ENCODE data around the gene TNFAIP8L2. TPM values are rescaled to one million over a fixed set of nuclear protein-coding genes. Genes with fewer than 3 reads are reported as not detected.

TNFAIP8L2 gene
- polyA plus RNA-seq, 3 donors: 1.2 to 1.5 (median 1.3) TPM

DNA sequence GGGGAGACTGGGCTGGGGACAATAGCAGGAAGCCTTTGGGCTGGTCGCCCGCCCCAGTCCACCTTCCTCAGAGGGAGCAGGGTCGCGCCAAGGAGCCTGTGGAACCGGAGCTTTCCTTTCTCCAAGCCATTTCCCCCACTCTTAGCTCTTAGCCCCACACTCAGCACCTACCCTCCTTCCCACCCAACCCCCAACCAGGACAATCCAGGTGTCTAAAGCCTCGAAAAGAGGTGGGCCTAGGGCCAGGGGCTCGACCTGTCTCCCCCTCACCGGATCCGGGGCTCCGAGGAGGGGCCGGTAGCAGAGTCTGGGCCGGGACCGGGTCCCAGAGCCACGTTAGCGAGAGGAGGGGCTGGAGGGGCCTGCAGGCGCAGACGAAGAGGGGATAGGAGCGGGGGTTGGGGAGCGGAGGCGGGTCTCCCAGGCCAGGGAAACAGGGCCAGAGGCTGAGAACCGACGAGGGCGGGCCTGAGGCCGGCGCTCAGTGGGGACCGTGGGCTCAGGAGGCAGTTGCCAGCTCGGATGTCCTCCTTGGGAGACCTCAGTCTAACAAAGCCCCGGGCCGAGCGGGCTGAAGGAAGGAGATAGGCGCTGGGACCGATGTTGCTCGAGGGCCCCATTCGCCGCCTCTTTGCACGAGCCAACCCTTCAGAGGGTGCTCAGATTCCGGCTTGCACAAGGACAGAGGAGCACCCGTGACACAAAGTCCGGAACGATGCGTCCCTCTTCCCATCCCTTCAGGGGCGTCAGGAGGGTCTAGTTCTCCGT lies 11.0 kb upstream of the TNFAIP8L2 start:
- DNase-seq (ENCODE audit: low read depth in 3 of 3, low spot score in 2 of 3): no peak

DNA sequence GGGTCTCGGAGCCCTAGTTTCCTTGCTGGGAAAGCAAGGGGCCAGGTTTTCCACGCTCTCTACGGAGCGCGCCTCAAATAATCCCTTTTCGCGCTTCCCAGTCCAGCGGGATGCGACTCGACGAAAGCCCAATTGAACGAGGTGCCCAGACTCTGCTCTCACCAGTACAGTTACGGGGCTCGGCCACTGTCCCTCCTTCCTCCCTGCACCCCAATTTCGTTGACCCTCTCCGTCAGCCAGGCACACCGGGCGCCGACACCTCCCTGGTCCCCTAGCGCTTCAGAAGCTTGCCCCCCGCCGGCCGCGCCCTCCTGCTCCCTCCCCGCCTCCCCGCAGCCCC lies 10.4 kb upstream of the TNFAIP8L2 start:
- DNase-seq (ENCODE audit: low read depth in 3 of 3, low spot score in 2 of 3): no peak

GRCh38 chr1:151146412-151147131 lies 9.9 kb upstream of the TNFAIP8L2 start, which contains the start of gene SEMA6C:
TSS of gene SEMA6C (minus strand) at chr1:151146631. CDS start at chr1:151142621, 4,010 bp downstream.
- DNase-seq (ENCODE audit: low read depth in 3 of 3, low spot score in 2 of 3): peak; percentile 81 to 87 (median 85)

- no peak for DNase-seq (ENCODE audit: low read depth in 3 of 3, low spot score in 2 of 3)
These were observed 9.3 kb upstream of the TNFAIP8L2 start for GRCh38 chr1:151147132-151147503.

DNA sequence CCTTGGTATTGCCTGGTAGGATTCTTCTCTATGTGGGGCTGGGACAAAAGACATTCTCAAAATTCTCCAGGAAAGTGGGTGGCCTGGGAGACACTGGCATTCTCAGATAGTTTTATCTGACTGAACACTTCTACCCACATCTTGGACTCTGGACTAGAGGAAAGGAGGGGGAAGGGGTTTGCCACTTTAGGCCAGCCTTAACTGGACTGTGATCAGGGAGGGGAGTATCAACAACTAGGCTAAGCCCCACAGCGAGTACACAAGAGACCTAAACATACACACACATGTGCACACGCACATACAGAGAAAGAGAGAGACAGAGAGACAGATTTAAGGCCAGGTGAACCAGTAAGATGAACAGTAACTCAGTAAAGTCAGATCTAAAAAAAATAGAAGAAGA lies 8.8 kb upstream of the TNFAIP8L2 start:
- DNase-seq (ENCODE audit: low read depth in 3 of 3, low spot score in 2 of 3): no peak

GRCh38 chr1:151157067-151157531 lies 650 bp downstream of the TNFAIP8L2 start:
- no peak for DNase-seq (ENCODE audit: low read depth in 3 of 3, low spot score in 2 of 3)

- DNase-seq (ENCODE audit: low read depth in 3 of 3, low spot score in 2 of 3): no peak
These were observed 1.9 kb downstream of the TNFAIP8L2 start for GRCh38 chr1:151158326-151158725.

DNA sequence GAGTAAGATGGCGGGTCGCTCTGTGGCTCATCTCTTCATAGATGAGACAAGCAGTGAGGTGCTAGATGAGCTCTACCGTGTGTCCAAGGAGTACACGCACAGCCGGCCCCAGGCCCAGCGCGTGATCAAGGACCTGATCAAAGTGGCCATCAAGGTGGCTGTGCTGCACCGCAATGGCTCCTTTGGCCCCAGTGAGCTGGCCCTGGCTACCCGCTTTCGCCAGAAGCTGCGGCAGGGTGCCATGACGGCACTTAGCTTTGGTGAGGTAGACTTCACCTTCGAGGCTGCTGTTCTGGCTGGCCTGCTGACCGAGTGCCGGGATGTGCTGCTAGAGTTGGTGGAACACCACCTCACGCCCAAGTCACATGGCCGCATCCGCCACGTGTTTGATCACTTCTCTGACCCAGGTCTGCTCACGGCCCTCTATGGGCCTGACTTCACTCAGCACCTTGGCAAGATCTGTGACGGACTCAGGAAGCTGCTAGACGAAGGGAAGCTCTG lies 2.4 kb downstream of the TNFAIP8L2 start:
- DNase-seq (ENCODE audit: low read depth in 3 of 3, low spot score in 2 of 3): no peak

GRCh38 chr1:151159373-151159772 lies 2.9 kb downstream of the TNFAIP8L2 start:
- DNase-seq (ENCODE audit: low read depth in 3 of 3, low spot score in 2 of 3): no peak

DNA sequence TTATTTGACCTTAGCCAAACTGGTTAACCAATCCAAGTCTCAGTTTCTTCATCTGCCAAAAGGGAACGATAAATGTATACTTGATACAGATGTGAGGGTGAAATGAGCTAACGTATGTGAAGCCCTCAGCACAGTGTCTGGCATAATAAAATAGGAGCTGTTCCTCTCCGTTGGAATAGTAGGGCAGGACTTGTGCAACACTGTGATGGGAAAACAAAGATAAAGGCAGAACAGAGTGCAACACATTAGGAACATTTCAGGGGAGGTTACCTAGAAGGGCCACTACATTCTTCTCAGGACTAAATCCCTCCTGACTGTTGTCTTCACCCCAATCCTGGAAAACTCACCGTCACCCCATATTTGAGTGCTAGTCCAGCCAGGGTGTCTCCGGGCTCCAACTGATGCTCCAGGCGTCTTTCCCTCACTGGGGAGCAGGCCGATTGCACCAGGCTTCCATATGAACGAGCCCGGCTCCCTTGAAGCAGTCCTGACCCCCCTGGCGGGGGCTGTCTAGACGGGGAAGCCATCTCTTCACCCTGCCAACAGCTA lies 8.4 kb downstream of the TNFAIP8L2 start:
- DNase-seq (ENCODE audit: low read depth in 3 of 3, low spot score in 2 of 3): peak in 1 of 3 donors; percentile 13

DNA sequence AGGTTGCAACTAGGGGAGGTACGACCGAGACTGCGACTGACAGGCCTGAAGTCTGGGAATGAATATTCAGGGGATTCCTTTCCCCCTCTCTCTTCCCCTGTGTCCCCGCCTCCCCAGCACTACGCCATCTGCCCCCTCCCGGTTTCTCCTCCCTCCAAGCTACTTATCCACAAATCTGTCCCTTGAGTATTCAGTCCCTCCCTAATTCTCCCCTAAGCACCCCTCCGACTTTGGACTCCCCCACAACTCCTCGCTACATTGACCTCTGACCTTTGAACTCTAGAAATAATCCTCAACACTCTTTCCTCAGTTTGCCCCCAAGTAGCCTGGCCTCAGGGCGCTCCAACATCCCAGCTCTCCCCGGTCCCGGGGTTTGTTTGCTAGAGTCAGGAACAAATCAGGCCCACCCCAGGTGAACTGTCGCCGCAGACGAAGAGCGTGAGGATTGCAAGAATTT lies 8.9 kb downstream of the TNFAIP8L2 start:
- DNase-seq (ENCODE audit: low read depth in 3 of 3, low spot score in 2 of 3): no peak

DNA sequence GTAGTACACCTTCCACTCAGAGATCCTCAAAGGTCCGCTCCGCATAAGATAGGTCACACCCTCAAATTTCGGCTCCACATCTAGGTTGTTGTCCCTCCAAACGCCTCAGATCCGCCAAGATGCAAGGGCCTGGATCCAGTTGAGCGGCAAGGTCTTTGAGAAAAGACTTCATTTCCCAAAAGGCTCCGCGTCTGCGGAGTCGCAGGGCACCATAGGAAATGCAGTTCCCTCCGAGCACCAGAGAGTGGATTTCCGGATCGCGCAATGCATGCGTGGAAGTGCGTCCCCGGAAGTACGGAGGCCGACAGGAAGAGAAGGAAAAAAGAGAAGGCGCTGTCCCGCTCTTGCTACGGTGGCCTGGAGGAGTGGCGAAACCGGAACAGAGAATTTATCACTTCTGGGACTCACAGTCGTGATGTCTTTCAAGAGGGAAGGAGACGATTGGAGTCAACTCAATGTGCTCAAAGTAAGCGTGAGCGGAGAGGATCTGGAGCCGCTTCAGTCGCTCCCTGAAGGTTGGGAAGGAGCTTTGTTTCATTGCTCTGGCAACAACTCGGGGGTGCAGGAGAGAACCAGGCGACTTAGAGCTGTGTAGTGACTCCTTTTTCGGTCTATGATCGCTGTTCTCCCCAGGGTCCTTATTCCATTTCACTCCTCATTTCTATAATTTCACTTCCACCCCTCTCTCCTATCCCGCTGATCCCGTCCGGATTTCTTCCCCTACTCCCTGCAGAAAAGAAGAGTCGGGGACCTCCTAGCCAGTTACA lies 9.5 kb downstream of the TNFAIP8L2 start, which contains the start of the genes LYSMD1 and SCNM1:
Gene LYSMD1, minus strand, starts transcription at position 165 of the 767 bp plus-strand sequence. CDS start 644 bp downstream, outside the sequence.
Gene SCNM1, plus strand, starts transcription at position 407 of the 767 bp plus-strand sequence. Its CDS starts 9 bp downstream, at position 416.
- DNase-seq (ENCODE audit: low read depth in 3 of 3, low spot score in 2 of 3): peak; percentile 94 to 99 (median 98)

- DNase-seq (ENCODE audit: low read depth in 3 of 3, low spot score in 2 of 3): no peak
These were observed 10.1 kb downstream of the TNFAIP8L2 start for GRCh38 chr1:151166505-151166956.

- no peak for DNase-seq (ENCODE audit: low read depth in 3 of 3, low spot score in 2 of 3)
These were observed 10.7 kb downstream of the TNFAIP8L2 start for GRCh38 chr1:151167116-151167515.

GRCh38 chr1:151171190-151171589 lies 14.7 kb downstream of the TNFAIP8L2 start:
- no peak for DNase-seq (ENCODE audit: low read depth in 3 of 3, low spot score in 2 of 3)

GRCh38 chr1:151175041-151175741 lies 18.7 kb downstream of the TNFAIP8L2 start:
- no peak for DNase-seq (ENCODE audit: low read depth in 3 of 3, low spot score in 2 of 3)

DNA sequence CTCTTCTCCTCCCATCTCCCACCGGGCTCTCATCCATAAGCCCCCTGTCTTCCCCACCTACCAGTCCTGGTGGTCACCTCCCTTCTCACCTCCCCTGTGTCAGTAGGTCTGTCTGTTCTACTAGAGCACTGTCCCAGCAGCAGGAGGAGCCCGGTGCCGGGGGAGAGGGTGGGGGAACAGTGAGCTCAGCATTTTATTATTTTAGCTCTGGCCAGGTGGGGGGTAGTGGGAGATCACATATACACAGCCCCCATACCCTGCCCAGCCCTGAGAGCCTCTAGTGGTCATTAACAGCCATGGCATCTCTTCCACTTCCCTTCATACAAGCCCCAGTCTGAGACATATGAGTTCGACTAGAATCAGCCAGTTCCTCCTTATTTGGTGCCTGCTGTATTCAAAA lies 19.4 kb downstream of the TNFAIP8L2 start, which contains the start of gene TMOD4:
Gene TMOD4, minus strand, starts transcription at position 119 of the 400 bp plus-strand sequence. CDS start 1,106 bp downstream, outside the sequence.
- no peak for DNase-seq (ENCODE audit: low read depth in 3 of 3, low spot score in 2 of 3)

DNA sequence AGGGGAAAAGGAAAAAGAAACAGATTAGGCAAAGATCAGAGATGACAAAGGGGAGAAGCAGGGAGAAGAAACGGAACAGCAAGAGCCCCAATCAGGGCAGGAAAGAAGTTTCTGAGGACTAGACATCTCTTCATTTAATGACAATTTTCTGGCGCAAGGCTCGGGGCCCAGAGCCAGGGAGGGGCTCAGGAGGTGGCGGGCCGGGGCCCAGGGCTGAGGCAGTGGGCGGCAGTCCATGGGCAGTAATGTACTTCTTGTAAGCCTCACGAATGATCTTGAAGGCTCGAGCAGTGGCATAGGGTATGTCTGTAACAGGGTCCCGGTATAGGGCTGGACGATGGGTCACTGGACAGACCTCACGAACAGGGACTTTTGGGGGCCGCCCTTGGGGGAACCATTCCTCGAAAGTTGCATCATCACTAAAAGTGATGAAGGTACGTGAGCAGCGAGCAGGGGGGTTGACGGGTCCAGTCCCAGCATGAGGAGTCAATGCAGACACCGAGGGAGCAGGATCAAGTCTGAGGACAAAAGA lies 20.1 kb downstream of the TNFAIP8L2 start:
- no peak for DNase-seq (ENCODE audit: low read depth in 3 of 3, low spot score in 2 of 3)

DNA sequence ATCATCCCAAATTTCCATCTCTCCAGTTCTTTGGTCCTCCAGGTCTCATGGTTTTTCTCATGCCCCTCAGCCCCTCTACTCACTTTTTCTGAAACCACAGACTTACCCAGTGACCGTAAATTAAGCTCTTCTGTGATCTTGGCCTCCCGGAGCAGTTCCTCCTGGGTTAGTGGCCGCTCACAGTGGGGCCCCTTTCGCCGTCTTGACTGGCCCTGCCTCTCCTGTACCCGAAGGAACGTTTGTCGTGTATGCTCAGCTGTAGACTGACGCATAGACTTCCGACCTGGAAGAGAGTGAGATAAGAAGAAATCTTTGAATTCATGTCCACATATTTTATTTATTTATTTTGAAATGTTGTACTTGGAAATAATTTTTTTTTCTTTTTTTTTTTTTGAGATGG lies 27.8 kb downstream of the TNFAIP8L2 start:
- DNase-seq (ENCODE audit: low read depth in 3 of 3, low spot score in 2 of 3): no peak
